Fibroblast of skin of left quadriceps (primary cell): ENCODE data around the gene RYR3.
"Not testable (repeated sequence)": the region's sequence is repeated elsewhere in the genome, so short reads cannot be mapped to it uniquely, and the experiment has no call there.

Source experiments
- DNase-seq, 2 experiments: peaks; one replicate each; pipeline ENCODE4 v3.0.0-alpha.2; 2013; ENCODE audit warnings: low read depth in 2 of 2

RYR3 gene

DNA sequence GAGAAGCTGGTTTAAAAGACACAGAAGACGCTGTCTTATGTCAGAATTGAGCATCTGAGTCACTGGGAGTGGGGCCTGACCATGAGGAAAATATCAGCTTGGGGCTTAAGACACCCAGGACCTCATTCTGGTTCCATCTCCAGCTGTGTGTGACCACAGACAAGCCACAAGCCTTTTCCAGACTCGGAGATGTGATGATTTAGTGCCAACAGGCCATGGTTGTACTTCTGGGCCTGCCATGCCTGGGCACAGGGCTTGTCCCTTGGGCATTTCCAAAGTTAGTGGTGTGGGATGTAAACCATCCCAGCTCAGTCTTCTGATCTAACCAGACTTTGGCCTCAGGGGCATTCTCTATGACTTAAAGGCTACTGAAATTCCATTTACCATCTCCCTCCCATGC is 269.8 kb downstream of the RYR3 start:
- no peak for DNase-seq

DNA sequence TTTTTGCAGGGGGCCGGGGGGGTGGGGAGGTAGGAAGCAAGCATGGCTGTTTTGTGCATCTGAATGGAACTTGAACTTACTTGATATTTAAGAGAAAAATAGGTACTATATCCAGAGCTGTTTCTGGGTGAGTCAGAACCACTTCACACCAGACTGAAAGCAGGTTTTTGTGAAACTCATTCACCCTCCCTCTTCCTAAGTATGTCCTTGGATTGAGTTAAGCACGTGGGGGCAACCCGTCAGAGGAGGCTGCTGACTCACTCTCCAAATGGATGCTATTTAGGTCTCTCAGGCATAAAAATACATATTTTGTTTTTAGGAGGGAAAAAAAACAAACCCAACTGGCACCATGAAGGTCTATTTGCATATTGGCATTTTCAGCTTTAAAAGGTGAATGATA is 270.3 kb downstream of the RYR3 start:
- no peak for DNase-seq

DNA sequence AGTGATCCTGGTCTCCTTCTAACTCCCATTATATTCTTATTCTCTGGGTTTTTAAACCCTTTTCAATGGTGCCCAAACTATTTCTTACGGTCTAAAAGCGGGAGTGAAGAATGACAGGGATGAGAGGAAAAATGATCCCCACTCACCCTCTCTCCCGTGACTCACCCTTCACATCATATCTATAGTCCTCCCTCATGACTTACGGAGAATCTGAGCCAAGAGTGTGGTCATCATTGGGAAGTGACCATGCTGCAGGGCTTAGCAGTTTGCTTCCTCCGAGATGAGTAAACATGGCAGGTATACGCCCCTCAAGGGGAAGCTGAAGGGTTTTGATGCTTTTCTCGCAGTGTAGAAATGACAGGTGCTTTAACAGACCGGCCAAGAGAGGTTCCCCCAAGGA is 274.0 kb downstream of the RYR3 start:
- DNase-seq = no peak

DNA sequence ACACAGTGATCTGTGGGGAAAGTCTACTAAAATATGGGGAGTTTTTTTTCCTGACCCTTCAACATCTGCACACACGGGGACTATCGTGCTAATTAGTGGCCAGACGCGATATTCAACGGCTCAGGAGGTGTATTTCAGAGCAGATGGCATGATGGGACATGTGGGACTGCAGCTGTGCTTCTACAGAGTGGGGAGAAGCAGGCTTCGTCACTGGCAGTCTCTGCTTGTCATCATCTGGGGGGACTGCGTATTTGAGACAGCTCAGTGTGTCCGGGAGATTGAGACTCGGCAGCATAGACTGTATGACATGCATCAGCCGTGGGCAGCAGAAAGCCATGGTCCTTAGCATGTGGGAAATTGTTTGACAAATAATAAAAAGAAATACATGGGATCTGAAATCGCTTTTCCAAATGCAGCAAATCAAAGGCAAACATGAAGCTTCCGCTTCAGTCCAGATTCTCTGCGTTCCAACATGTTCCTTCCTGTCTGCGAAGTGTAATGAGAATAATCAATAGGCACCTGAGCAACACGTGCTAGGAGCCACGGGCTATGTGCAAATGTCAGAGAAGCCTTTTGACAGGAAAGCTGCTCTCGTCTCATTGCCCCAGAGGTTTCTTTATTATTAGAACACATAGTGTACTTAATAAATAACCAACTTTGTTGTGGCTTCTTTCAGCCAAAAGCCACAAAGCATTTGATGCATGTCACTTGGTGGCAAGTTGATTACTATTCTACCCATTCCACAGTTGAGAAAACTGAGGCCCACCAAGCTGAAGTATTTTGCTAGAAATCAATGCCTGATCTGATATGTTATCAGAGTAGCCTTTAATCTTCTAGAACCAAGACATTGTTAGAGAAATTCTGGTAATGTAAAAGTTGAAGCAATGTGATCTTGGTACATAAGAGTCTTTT is 276.3 kb downstream of the RYR3 start:
- no peak for DNase-seq

DNA sequence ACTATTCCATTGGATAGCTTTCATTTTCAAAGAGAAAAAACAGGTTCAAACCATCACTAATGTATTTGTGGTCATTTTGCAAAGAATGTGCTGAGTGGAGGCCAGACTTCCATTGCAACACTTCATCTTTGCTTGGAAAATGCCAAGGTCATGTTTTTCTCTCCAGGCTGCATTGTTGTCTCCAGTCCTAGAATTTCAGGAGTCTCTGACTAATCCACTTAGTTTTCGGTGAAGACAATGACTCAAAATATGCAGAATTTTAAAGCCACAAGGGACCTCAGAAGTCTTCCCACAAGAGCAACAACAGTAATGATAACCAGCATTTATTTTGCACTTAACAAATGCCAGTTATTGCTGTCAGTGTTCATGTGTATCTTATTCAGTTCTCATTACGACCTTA is 277.0 kb downstream of the RYR3 start:
- DNase-seq = no peak

DNA sequence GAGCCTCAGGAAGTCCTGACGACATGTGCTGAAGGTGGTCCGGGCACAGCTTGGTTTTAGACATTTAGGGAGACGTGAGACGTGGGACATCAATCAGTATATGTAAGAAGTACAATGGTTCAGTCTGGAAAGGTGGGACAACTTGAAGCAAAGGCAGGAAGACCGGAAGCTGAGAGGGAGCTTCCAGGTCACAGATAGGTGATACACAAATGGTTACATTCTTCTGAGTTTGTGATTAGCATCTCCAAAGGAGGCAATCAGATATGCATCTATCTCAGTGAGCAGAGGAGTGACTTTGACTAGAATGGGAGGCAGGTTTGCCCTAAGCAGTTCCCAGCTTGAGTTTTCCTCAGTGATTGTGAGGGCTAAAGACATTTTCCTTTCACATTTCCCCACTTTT is 282.1 kb downstream of the RYR3 start:
- no peak for DNase-seq

DNA sequence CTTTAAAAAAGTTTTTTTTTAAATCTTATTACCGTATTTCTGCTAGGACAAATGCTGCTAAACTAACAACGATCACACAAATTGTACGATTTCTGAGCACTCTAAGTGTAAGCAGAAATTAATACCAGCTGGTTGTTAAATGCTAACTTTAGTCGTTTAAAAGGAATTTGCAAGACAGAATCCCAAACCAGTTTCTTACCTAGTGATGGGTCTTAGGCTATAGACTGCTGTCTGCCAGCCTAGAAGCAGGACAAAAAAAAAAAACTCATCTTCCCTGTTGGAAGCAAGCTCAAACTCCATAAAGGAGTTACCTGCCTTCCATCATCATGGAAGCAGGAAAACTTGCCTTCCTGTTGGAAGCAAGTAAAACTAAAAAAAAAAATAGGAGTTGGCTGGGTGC is 287.6 kb downstream of the RYR3 start:
- not testable (repeated sequence) for DNase-seq

DNA sequence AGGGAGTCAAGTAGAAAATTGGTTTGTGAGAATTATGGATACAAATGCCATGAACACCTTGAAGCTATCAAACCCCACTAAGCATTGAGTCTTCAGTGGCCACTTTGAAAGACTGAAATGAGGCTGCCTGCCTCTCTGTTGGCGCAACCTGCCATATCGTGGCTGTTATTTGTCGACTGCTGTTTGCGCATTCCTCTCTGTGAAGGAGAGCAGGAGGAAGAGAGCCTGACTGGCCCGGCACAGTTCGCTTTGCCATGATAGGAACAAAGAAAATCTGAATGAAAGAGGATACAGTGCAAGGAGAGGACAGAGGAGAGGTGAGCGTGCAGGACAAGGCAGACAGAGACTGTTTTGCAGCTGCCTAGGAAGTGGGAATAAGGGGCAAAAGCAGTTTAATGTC is 289.4 kb downstream of the RYR3 start:
- DNase-seq = no peak

DNA sequence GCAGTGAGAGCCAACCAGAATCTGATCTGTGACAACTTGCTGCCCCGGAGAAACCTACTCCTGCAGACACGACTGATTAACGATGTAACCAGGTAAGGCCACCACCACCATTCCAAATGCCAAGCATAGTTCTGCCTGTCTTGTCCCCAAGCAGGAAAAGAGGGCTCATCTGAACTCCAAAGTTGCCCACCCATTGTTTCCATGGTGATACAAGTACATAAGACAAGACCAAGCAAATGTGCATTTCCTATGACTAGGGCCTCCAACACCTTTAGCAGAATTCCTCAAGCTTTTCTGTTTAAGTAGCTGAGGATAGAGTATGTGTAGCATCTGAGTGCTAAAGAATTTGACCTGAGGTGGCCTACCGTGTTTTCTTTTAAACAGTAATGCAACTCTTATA is 290.7 kb downstream of the RYR3 start:
- no peak for DNase-seq

DNA sequence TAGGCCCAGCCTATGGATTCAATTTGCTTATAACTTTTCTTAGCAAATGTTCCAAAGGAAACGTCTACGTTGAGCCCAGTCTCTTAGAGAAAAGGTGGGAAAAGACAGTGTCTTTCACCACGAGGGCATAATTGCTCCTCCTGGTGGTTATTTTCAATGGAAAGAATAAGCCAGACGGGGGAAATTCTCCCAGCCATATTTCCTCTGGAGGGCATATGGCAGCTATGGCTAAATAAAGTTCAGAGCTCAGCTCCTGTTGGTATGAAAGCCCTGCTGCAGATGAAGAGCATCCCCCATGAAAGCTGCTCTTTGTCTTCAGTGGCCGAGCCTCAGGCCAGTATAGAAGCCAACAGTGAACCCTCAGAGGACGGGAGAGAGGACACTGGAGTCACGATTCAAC is 297.9 kb downstream of the RYR3 start:
- no peak for DNase-seq

DNA sequence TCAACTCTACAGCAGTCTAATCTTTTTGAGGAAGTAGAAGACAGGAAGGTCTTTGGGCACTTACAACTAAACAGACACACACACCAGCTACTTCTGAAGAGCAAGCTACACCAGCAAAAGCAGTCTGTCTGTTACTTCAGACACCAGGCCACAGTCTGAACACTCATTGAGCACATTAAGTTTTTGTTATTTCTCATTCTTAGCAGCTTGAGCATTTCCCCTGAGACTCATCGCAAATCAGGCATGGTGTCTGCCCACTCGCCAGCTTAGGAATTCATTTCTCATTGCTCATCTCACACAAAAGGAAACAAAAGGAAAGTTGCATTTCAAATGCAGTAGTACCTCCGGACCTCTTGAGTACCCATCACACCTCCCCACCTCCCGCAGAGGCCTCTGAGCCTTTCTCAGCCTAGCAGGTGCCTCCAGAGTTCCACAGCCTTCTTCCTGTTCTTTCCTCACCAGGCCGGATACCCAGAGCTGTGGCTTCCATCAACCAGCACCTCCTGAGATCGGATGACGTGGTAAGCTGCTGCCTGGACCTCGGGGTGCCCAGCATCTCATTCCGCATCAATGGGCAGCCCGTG is 302.0 kb downstream of the RYR3 start:
- no peak for DNase-seq

DNA sequence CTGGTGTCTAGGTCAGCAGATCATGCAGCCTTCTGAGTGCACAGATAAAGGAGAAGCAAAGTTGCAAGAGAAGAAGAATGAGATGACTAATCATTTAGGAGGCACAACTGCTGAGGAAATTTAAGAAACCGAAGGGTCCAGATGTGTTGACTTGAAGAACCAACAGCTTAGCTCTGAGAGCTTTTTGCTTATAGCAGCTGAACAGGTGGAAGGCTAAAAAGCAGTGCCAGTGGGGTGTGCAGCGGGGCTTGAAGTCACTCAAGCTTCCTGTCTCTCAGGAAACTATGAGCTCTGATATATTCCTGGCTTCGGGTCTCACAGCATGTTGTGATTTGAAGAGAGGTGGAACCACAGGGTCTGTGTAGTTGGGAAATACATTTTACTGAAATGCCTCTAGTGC is 305.7 kb downstream of the RYR3 start:
- no peak for DNase-seq

DNA sequence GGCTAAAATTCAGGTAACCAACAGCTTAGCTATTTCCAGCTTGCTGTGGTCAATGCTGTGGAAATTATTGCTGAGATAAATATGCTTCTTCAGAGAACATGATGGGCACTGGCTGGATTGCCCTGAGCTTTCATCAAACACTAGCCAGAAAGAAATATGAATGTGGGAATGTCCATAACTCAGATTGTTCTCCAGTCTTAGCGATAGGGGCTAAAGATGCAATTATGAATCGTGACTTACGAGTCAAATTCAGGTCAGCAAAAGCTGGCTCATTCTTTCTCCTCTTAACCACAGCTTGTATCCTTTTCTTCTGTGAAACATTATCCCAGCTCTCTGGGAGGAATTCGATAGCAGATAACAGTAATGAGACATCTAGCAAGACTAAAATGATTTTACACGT is 307.6 kb downstream of the RYR3 start:
- no peak for DNase-seq

DNA sequence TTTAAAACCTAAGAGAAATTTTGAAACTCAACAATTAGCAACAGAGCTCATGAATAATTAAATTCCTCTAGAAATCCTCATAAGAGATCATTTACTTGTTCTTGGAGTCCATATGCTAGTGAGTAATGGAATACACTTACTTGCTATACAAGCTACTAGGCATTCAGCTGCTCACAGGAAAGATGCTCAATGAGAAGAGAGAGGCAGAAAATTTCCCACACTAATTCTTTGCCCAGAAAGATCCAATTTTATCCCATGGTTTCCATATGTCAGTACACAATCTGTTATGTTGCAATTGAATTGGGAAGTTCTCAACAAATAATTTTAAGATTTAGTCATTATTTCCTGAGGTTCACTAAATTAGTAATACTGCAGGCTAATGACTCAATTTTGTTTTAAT is 310.4 kb downstream of the RYR3 start:
- no peak for DNase-seq

DNA sequence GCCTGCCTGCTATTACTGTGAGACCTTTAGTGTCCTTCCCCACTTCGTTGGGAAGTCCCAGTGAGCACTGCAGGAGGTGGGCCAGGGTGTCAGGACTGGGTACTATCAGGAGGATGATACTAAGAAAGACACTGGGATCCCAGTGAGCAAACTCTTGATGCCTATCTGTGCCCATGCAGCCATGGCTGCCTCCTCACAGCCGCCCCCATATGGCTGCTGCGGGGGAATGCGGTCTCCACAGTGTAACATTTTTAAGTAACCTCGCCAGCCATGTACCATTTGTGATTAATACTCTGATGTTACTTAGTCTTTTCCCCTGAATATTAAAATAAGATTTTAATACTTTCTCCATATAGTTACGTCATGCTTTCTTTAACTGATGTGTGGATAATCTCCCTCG is 312.2 kb downstream of the RYR3 start:
- no peak for DNase-seq

DNA sequence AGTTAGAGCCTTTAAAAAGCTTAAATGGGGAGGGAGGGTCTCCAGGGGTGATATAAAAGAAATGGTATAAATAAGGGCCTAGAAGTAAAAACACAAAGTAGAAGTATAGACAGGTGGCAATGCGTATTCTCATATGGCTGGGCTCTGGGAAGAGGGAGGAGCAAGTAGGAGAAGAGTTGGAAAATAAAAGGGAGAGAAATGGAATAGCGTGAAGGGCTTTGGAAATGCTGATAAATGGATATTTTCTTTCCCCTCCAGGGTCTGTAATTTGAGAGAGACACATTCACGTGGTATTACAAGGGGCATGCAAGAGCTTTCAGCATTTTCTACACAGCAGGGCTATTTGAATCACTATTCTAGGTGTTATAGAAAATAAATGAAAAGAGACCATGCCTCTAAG is 313.7 kb downstream of the RYR3 start:
- no peak for DNase-seq

DNA sequence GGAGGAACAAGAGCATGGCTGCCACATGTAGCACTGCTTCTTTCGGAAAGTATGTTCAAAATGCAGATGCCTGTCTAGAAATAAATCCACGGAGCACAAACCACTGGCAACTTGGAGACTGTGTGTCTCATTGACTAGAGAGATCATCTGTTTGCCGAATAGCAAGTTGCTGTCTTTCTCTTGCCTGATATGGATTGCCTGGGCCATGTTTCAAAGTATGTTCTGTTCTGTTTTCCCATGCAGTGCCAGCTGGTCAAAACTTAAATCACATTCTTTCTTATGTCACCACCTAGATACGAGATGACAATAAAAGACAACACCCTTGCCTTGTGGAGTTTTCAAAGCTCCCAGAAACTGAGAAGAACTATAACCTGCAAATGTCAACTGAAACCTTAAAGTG is 318.9 kb downstream of the RYR3 start:
- DNase-seq = no peak

DNA sequence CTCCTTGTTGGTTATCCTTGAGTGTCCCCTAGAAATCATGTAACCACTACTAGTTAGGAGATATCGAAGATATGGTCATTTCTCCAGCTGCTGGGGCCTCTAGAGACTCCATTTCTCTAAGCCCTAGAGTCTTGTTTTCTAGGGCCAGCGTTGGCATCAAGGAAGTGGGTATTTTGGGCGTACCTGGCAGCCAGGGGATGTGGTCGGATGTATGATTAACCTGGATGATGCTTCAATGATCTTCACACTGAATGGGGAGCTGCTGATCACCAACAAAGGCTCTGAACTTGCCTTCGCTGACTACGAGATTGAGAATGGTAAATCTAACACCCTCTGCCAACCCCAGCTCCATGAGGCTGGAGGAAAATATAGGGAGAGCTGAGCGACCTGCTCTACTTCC is 325.5 kb downstream of the RYR3 start:
- DNase-seq = no peak

DNA sequence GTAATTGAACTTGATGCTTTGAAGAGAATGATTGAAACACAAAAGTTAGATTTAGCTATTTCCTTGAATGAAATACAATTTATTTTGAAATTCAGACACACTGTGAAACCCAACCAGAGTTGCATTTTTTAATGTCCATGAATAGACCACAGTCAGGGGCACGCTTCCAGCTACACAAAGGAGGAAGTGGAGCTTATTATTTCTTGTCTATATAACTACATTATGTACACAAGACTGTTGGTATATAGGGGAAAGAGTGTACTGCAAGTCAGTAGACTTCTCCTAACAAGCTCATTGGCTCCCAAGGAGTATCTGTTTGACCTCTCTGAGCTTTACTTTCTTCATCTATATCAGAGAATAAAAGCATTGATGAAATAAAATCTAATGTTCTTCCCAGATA is 326.2 kb downstream of the RYR3 start:
- DNase-seq = no peak

DNA sequence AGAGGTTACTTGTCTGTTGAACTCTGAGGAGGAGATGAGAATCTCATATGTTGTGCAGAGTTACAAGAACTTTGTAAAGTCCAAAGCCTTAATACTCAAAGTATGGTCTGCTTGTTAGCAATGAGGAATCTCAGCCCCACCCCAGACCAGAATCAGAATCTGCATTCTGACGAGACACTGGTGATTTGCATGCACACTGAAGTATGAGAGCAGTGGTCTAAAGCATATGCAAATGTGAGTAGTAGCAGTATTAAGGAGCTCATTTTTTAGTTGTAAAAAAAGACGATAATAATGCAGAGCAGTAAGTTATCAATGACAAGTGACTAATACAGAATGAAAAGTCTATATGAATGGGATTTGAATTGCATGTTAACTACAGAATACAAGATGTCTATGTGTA is 327.7 kb downstream of the RYR3 start:
- DNase-seq = no peak

DNA sequence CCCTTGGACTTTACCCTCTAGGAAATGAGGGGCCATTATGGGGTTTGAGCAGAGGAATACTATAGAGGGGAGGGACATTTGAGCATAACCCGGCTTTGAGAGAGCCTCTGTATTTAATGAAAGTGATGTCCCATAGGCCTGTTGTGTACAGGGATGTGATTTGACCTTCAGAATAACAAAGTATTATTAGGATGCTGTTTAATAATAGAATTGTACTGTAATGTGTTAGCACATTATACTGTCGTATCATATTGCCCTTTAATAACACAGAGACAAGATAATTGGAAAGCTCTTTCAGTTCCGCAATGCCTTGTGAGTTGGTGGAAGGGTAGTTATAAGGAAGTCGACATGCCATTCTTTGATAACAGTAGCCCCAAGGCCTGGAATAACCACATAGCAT is 328.3 kb downstream of the RYR3 start:
- DNase-seq = no peak

DNA sequence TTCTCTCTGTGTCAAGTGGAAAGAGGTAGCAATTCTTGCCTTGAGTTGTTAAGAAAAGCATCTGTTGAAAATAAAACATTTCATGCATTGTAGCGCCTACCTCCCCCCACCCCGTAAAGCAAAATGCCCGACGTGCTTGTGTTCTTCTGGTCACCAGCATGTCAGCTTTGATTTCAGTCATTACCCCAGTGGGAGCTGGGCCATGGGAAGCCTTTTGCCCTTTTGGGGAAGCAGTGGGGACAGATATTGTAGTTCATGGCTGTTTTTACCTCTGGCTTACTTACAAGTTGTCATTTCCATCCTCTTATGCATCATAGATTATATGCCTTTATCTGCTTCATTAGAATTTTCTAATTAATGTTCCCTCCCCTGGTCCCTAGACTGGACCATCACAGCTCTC is 328.7 kb downstream of the RYR3 start:
- DNase-seq = no peak

DNA sequence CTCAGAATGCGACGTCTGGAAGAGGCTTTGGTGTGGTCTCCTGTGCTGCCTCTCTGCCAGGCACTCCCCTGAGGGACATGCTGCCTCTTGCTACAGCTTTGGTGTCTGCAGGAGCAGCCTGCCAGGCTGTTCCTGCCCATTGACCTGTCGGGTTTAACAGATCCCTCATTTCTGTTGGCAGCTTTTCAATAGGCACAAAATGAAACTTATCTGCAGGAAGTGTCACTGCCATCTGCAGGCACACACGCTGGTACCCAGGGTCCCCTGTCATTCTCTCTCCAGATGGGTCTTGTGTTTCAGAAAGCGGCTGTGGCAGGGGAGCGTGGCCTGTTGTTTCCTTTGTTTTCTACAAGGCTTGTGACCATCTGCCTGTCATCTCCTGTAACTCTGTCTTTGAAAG is 329.2 kb downstream of the RYR3 start:
- DNase-seq = no peak

DNA sequence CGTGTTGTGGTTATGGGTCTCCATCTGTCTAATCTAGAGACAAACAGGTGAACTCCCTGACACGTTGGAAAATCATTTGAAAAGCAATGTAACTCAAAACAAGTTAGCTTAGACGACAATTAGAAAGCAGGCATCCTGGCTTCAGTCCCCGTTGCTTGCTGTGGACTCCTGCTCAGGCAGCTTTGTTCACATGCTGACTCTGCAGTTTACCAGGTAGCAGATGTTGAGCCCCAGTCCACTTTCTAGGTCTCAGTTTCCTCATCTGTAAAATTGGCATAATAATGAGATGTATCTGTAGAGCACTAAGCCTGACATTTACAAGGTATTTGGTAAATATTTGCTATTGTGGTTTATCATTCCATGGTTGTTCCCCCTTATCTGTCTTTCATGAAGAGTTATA is 330.3 kb downstream of the RYR3 start:
- no peak for DNase-seq
